Activated naive CD8-positive, alpha-beta T cell treated with anti-CD3 and anti-CD28 coated beads, Interleukin-2, amount 50 U/mL, for 24 hours (primary cell): ENCODE measurements around the gene DCC.

Experiments used
- ATAC-seq: fragments of 150-1000 bp; cut with Tn5 transposase; one replicate; pipeline ENCODE4 v1.10.0; 2021
- DNase-seq: peaks from one replicate; pipeline ENCODE4 v3.0.0; 2021
- H3K27ac Mint-ChIP-seq: one replicate; pipeline ENCODE4 v1.8.0; 2021; ENCODE audit warnings: mild to moderate bottlenecking, mixed read lengths
- H3K27me3 Mint-ChIP-seq: one replicate; pipeline ENCODE4 v1.8.0; 2021; ENCODE audit warnings: mixed read lengths
- H3K36me3 Mint-ChIP-seq: one replicate; pipeline ENCODE4 v1.8.0; 2021; ENCODE audit warnings: low read depth, mixed read lengths
- H3K4me1 Mint-ChIP-seq: one replicate; pipeline ENCODE4 v1.8.0; 2021; ENCODE audit warnings: mixed read lengths
- H3K4me3 Mint-ChIP-seq: one replicate; pipeline ENCODE4 v1.8.0; 2021; ENCODE audit warnings: mild to moderate bottlenecking, moderate library complexity, mixed read lengths
- H3K9me3 Mint-ChIP-seq: one replicate; pipeline ENCODE4 v1.8.0; 2021; ENCODE audit warnings: mixed read lengths

The DCC gene

GRCh38 chr18:52730972-52731619 is 391.1 kb downstream of the DCC start:
- Mint-ChIP-seq H3K27ac (no peak overlapping the region), H3K9me3 (no peaks in the 10 kb centered on the region), H3K4me3 (no peak overlapping the region), H3K4me1 (no peaks in the 10 kb centered on the region), H3K27me3 (no peaks in the 10 kb centered on the region), H3K36me3 (no peaks in the 10 kb centered on the region)
- no peak for DNase-seq
- ATAC-seq, result no peak

- DNase-seq (no peak), ATAC-seq (no peak)
- no peaks in the 10 kb centered on the region for H3K27me3 Mint-ChIP-seq
- H3K9me3 Mint-ChIP-seq, result no peaks in the 10 kb centered on the region
- H3K4me1 Mint-ChIP-seq, result no peaks in the 10 kb centered on the region
- H3K4me3 Mint-ChIP-seq, result no peak overlapping the region
- no peak overlapping the region for H3K27ac Mint-ChIP-seq
- no peaks in the 10 kb centered on the region for H3K36me3 Mint-ChIP-seq
Measured at GRCh38 chr18:52738946-52739345, 398.9 kb downstream of the DCC start.

GRCh38 chr18:52746986-52747385 is 407.0 kb downstream of the DCC start:
- DNase-seq, result no peak
- ATAC-seq, result no peak
- H3K4me1 Mint-ChIP-seq, result no peaks in the 10 kb centered on the region
- no peaks in the 10 kb centered on the region for H3K36me3 Mint-ChIP-seq
- H3K9me3 Mint-ChIP-seq, result peaks cover 8% of the 10 kb centered on the region
- H3K27me3 Mint-ChIP-seq, result no peaks in the 10 kb centered on the region
- H3K4me3 Mint-ChIP-seq, result no peak overlapping the region
- H3K27ac Mint-ChIP-seq, result no peak overlapping the region

GRCh38 chr18:52747869-52748268 is 407.9 kb downstream of the DCC start:
- DNase-seq (no peak), ATAC-seq (no peak)
- H3K4me1 Mint-ChIP-seq, result no peaks in the 10 kb centered on the region
- H3K4me3 Mint-ChIP-seq, result no peak overlapping the region
- H3K27ac Mint-ChIP-seq, result no peak overlapping the region
- H3K36me3 Mint-ChIP-seq, result no peaks in the 10 kb centered on the region
- H3K9me3 Mint-ChIP-seq, result peaks cover 8% of the 10 kb centered on the region
- H3K27me3 Mint-ChIP-seq, result no peaks in the 10 kb centered on the region

GRCh38 chr18:52748343-52748742 is 408.3 kb downstream of the DCC start:
- Mint-ChIP-seq H3K36me3 (no peaks in the 10 kb centered on the region), H3K27ac (no peak overlapping the region)

GRCh38 chr18:52749542-52749941 is 409.5 kb downstream of the DCC start:
- no peaks in the 10 kb centered on the region for H3K27me3 Mint-ChIP-seq
- no peak overlapping the region for H3K4me3 Mint-ChIP-seq
- ATAC-seq (no peak), DNase-seq (no peak)
- peaks cover 8% of the 10 kb centered on the region for H3K9me3 Mint-ChIP-seq
- no peak overlapping the region for H3K27ac Mint-ChIP-seq
- no peaks in the 10 kb centered on the region for H3K36me3 Mint-ChIP-seq
- no peaks in the 10 kb centered on the region for H3K4me1 Mint-ChIP-seq

More at GRCh38 chr18:52748343-52748742, 408.3 kb downstream of the DCC start:
- no peak for DNase-seq
- H3K4me3 Mint-ChIP-seq, result no peak overlapping the region
- no peaks in the 10 kb centered on the region for H3K27me3 Mint-ChIP-seq
- no peaks in the 10 kb centered on the region for H3K4me1 Mint-ChIP-seq
- H3K9me3 Mint-ChIP-seq, result peaks cover 8% of the 10 kb centered on the region
- ATAC-seq, result no peak

GRCh38 chr18:52750995-52751394 is 411.0 kb downstream of the DCC start:
- Mint-ChIP-seq H3K27ac (no peak overlapping the region), H3K36me3 (no peaks in the 10 kb centered on the region), H3K4me3 (no peak overlapping the region), H3K4me1 (no peaks in the 10 kb centered on the region), H3K9me3 (peaks cover 8% of the 10 kb centered on the region), H3K27me3 (no peaks in the 10 kb centered on the region)
- DNase-seq, result no peak
- no peak for ATAC-seq

GRCh38 chr18:52764316-52764715 is 424.3 kb downstream of the DCC start:
- Mint-ChIP-seq H3K4me1 (no peaks in the 10 kb centered on the region), H3K27ac (no peak overlapping the region), H3K27me3 (no peaks in the 10 kb centered on the region), H3K36me3 (no peaks in the 10 kb centered on the region), H3K9me3 (peaks cover 11% of the 10 kb centered on the region), H3K4me3 (no peak overlapping the region)
- ATAC-seq, result no peak
- DNase-seq, result no peak

GRCh38 chr18:52766002-52766545 is 426.1 kb downstream of the DCC start:
- DNase-seq, result no peak
- Mint-ChIP-seq H3K36me3 (no peaks in the 10 kb centered on the region), H3K4me3 (no peak overlapping the region), H3K9me3 (peaks cover 2% of the 10 kb centered on the region), H3K4me1 (no peaks in the 10 kb centered on the region), H3K27ac (no peak overlapping the region), H3K27me3 (no peaks in the 10 kb centered on the region)
- no peak for ATAC-seq

- no peak for DNase-seq
- no peaks in the 10 kb centered on the region for H3K27me3 Mint-ChIP-seq
- no peak overlapping the region for H3K4me3 Mint-ChIP-seq
- H3K36me3 Mint-ChIP-seq, result no peaks in the 10 kb centered on the region
- peaks cover 16% of the 10 kb centered on the region for H3K9me3 Mint-ChIP-seq
- no peak for ATAC-seq
- no peak overlapping the region for H3K27ac Mint-ChIP-seq
- H3K4me1 Mint-ChIP-seq, result no peaks in the 10 kb centered on the region
Measured at GRCh38 chr18:52781113-52781512, 441.1 kb downstream of the DCC start.

- ATAC-seq (no peak), DNase-seq (no peak)
- Mint-ChIP-seq H3K4me1 (no peaks in the 10 kb centered on the region), H3K27me3 (no peaks in the 10 kb centered on the region), H3K36me3 (no peaks in the 10 kb centered on the region), H3K4me3 (no peak overlapping the region), H3K9me3 (peaks cover 44% of the 10 kb centered on the region), H3K27ac (no peak overlapping the region)
Measured at GRCh38 chr18:52791321-52791720, 451.3 kb downstream of the DCC start.

- DNase-seq (no peak), ATAC-seq (no peak)
- Mint-ChIP-seq H3K27me3 (no peaks in the 10 kb centered on the region), H3K9me3 (peaks cover 7% of the 10 kb centered on the region), H3K4me3 (no peak overlapping the region), H3K4me1 (no peaks in the 10 kb centered on the region), H3K36me3 (no peaks in the 10 kb centered on the region), H3K27ac (no peak overlapping the region)
Measured at GRCh38 chr18:52812834-52813233, 472.8 kb downstream of the DCC start.

GRCh38 chr18:52813635-52814416 is 473.8 kb downstream of the DCC start:
- H3K4me3 Mint-ChIP-seq, result no peak overlapping the region
- no peaks in the 10 kb centered on the region for H3K36me3 Mint-ChIP-seq
- peaks cover 7% of the 10 kb centered on the region for H3K9me3 Mint-ChIP-seq
- ATAC-seq (no peak), DNase-seq (no peak)
- H3K4me1 Mint-ChIP-seq, result no peaks in the 10 kb centered on the region
- H3K27me3 Mint-ChIP-seq, result no peaks in the 10 kb centered on the region
- no peak overlapping the region for H3K27ac Mint-ChIP-seq

- H3K4me3 Mint-ChIP-seq, result no peak overlapping the region
Measured at GRCh38 chr18:52815651-52816050, 475.7 kb downstream of the DCC start.

GRCh38 chr18:52816121-52816520 is 476.1 kb downstream of the DCC start:
- no peaks in the 10 kb centered on the region for H3K36me3 Mint-ChIP-seq
- H3K27ac Mint-ChIP-seq, result no peak overlapping the region
- H3K9me3 Mint-ChIP-seq, result no peaks in the 10 kb centered on the region
- DNase-seq (no peak), ATAC-seq (no peak)
- no peak overlapping the region for H3K4me3 Mint-ChIP-seq
- H3K27me3 Mint-ChIP-seq, result no peaks in the 10 kb centered on the region
- no peaks in the 10 kb centered on the region for H3K4me1 Mint-ChIP-seq

More at GRCh38 chr18:52815651-52816050, 475.7 kb downstream of the DCC start:
- ATAC-seq, result no peak
- Mint-ChIP-seq H3K27ac (no peak overlapping the region), H3K36me3 (no peaks in the 10 kb centered on the region), H3K9me3 (peaks cover under 1% of the 10 kb centered on the region), H3K27me3 (no peaks in the 10 kb centered on the region), H3K4me1 (no peaks in the 10 kb centered on the region)
- DNase-seq, result no peak
